ENCODE data around the gene SYT4. TPM values are rescaled to one million over a fixed set of nuclear protein-coding genes. Genes with fewer than 3 reads are reported as not detected.

Gene SYT4
- total and polyA plus RNA-seq, 2 of the 8 experiments (the other 6 are each of a cell fraction or from before 2014, with no cell fraction given) = 2.4 to 10.2 TPM

- TF ChIP-seq CHD2 (IDR thresholded peaks at IDR 0.05; ENCODE audit: low read length) = no peak
- TF ChIP-seq ASH2L (IDR thresholded peaks at IDR 0.05; ENCODE audit: low read length) = no peak
- TF ChIP-seq POLR2A (IDR thresholded peaks at IDR 0.05; ENCODE audit: control extremely low read depth in 1 of 2, low read depth in 2 of 2, low read length in 2 of 2) = no peak
- no peak for TF ChIP-seq POU5F1 (IDR thresholded peaks at IDR 0.05; ENCODE audit: low read depth, low read length)
- TF ChIP-seq TBP (IDR thresholded peaks at IDR 0.05; ENCODE audit: low read depth, low read length) = no peak
- no peak for TF ChIP-seq RXRA (IDR thresholded peaks at IDR 0.05; ENCODE audit: insufficient read depth, low read depth, low read length)
Measured at GRCh38 chr18:43267818-43268217, 9.5 kb downstream of the SYT4 start (continued).

All from H1 (cell line).